GM12892 (cell line): ENCODE results near the gene NUMBL.

Experiments
- POLR2A ChIP-seq: IDR thresholded peaks from 2 replicates; pipeline ENCODE4 v1.6.1; 2011; ENCODE audit warnings: low read depth, low read length, control low read depth
- POLR2AphosphoS5 ChIP-seq: IDR thresholded peaks from 2 replicates; pipeline ENCODE4 v1.6.1; 2011; ENCODE audit warnings: low read depth, low read length, control low read depth
- TAF1 ChIP-seq: IDR thresholded peaks from 2 replicates; pipeline ENCODE4 v1.6.1; 2011; ENCODE audit warnings: low read depth, mild to moderate bottlenecking, control low read depth, low read length, borderline replicate concordance

GRCh38 chr19:40693896-40694295, 3.4 kb upstream of the NUMBL start:
- no peak for TF ChIP-seq POLR2AphosphoS5
- no peak for TF ChIP-seq TAF1
- TF ChIP-seq POLR2A: no peak
